GM23338 (cell line): Measurements from ENCODE around the gene TJP2.

Source experiments
- CREB1 ChIP-seq: fragments of 250-450 bp; sonication (Bioruptor Pico); IDR thresholded peaks from 2 replicates; pipeline ENCODE4 v1.5.0; 2020; ENCODE audit warnings: low read depth, mild to moderate bottlenecking, moderate library complexity
- CTCF ChIP-seq, 2 experiments: fragments of 200-600 bp in 1 of 2; sonication (generic) in 1 of 2; conservative IDR thresholded peaks; 2 replicates each; pipeline versions ENCODE4 v1.5.1 to v1.6.1; 2016 to 2017; ENCODE audit warnings: antibody characterized with exemption in 2 of 2, low read depth in 2 of 2, mild to moderate bottlenecking in 2 of 2, moderate library complexity in 1 of 2
- ETS1 ChIP-seq: IDR thresholded peaks from 2 replicates; pipeline ENCODE4 v1.6.1; 2016; ENCODE audit warnings: antibody characterized with exemption
- EZH2 ChIP-seq: fragments of 200-600 bp; sonication (generic); IDR thresholded peaks from one replicate; pipeline ENCODE4 v1.8.0; 2017; ENCODE audit warnings: antibody characterized with exemption, mild to moderate bottlenecking, low read depth; ENCODE audit not compliant: unreplicated experiment
- EZH2phosphoT487 ChIP-seq: fragments of 200-600 bp; sonication (generic); IDR thresholded peaks from one replicate; pipeline ENCODE4 v1.8.1; 2018; ENCODE audit warnings: antibody characterized with exemption; ENCODE audit not compliant: unreplicated experiment
- JUNB ChIP-seq: IDR thresholded peaks from one replicate; pipeline ENCODE4 v1.6.1; 2016; ENCODE audit warnings: antibody characterized with exemption; ENCODE audit not compliant: unreplicated experiment
- NANOG ChIP-seq: IDR thresholded peaks from 2 replicates; pipeline ENCODE4 v1.6.1; 2016; ENCODE audit warnings: antibody characterized with exemption, borderline replicate concordance
- POLR2AphosphoS5 ChIP-seq: IDR thresholded peaks from 2 replicates; pipeline ENCODE4 v1.6.1; 2016; ENCODE audit warnings: antibody characterized with exemption, low read depth
- REST ChIP-seq: IDR thresholded peaks from one replicate; pipeline ENCODE4 v1.6.1; 2018; ENCODE audit warnings: antibody characterized with exemption; ENCODE audit not compliant: unreplicated experiment
- STAT1 ChIP-seq: IDR thresholded peaks from one replicate; pipeline ENCODE4 v1.6.1; 2016; ENCODE audit warnings: antibody characterized with exemption; ENCODE audit not compliant: unreplicated experiment
- ZNF331 ChIP-seq: fragments of 250-450 bp; sonication (Bioruptor Pico); IDR thresholded peaks from 2 replicates; pipeline ENCODE4 v1.5.0; 2020; ENCODE audit warnings: low read depth, mild to moderate bottlenecking, moderate library complexity
- TF ChIP-seq, protein P1 (sequence below): fragments of 250-450 bp; sonication (Bioruptor Pico); IDR thresholded peaks from 2 replicates; pipeline ENCODE4 v1.5.0; 2020; ENCODE audit warnings: mild to moderate bottlenecking, moderate library complexity

DNA sequence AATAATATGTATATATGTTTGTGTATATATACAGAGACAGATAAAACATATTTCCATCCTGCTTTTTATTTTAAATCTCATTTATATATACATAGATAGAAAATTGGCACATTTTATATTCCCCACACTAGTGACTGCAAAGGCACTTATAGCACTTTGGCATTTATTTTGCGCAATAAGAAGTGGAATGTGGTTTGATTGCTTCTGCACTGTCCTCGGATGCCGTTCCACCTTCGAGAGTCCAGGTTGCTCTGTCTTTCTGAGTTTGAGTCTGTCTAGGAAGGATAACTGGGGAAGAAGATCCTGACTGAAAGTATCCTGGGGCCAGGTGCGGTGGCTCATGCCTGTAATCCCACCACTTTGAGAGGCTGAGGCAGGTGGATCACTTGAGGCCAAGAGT, 84.5 kb downstream of the TJP2 start:
- TF ChIP-seq CTCF (conservative IDR thresholded peaks at IDR 0.05; ENCODE audit: low read depth in 2 of 2) (no peak), EZH2 (no peak), CREB1 (CRISPR knock-in tag) (no peak), ZNF331 (CRISPR knock-in tag) (no peak), EZH2phosphoT487 (no peak), REST (no peak), POLR2AphosphoS5 (no peak), JUNB (no peak), STAT1 (no peak), NANOG (no peak), ETS1 (no peak)
- TF ChIP-seq, protein P1, sequence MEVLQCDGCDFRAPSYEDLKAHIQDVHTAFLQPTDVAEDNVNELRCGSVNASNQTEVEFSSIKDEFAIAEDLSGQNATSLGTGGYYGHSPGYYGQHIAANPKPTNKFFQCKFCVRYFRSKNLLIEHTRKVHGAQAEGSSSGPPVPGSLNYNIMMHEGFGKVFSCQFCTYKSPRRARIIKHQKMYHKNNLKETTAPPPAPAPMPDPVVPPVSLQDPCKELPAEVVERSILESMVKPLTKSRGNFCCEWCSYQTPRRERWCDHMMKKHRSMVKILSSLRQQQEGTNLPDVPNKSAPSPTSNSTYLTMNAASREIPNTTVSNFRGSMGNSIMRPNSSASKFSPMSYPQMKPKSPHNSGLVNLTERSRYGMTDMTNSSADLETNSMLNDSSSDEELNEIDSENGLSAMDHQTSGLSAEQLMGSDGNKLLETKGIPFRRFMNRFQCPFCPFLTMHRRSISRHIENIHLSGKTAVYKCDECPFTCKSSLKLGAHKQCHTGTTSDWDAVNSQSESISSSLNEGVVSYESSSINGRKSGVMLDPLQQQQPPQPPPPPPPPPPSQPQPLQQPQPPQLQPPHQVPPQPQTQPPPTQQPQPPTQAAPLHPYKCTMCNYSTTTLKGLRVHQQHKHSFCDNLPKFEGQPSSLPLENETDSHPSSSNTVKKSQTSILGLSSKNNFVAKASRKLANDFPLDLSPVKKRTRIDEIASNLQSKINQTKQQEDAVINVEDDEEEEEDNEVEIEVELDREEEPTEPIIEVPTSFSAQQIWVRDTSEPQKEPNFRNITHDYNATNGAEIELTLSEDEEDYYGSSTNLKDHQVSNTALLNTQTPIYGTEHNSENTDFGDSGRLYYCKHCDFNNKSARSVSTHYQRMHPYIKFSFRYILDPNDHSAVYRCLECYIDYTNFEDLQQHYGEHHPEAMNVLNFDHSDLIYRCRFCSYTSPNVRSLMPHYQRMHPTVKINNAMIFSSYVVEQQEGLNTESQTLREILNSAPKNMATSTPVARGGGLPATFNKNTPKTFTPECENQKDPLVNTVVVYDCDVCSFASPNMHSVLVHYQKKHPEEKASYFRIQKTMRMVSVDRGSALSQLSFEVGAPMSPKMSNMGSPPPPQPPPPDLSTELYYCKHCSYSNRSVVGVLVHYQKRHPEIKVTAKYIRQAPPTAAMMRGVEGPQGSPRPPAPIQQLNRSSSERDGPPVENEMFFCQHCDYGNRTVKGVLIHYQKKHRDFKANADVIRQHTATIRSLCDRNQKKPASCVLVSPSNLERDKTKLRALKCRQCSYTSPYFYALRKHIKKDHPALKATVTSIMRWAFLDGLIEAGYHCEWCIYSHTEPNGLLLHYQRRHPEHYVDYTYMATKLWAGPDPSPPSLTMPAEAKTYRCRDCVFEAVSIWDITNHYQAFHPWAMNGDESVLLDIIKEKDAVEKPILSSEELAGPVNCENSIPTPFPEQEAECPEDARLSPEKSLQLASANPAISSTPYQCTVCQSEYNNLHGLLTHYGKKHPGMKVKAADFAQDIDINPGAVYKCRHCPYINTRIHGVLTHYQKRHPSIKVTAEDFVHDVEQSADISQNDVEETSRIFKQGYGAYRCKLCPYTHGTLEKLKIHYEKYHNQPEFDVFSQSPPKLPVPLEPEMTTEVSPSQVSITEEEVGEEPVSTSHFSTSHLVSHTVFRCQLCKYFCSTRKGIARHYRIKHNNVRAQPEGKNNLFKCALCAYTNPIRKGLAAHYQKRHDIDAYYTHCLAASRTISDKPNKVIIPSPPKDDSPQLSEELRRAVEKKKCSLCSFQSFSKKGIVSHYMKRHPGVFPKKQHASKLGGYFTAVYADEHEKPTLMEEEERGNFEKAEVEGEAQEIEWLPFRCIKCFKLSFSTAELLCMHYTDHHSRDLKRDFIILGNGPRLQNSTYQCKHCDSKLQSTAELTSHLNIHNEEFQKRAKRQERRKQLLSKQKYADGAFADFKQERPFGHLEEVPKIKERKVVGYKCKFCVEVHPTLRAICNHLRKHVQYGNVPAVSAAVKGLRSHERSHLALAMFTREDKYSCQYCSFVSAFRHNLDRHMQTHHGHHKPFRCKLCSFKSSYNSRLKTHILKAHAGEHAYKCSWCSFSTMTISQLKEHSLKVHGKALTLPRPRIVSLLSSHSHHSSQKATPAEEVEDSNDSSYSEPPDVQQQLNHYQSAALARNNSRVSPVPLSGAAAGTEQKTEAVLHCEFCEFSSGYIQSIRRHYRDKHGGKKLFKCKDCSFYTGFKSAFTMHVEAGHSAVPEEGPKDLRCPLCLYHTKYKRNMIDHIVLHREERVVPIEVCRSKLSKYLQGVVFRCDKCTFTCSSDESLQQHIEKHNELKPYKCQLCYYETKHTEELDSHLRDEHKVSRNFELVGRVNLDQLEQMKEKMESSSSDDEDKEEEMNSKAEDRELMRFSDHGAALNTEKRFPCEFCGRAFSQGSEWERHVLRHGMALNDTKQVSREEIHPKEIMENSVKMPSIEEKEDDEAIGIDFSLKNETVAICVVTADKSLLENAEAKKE (CRISPR knock-in tag) = no peak
